Osteocyte (in vitro differentiated cells): ENCODE measurements around the gene GAPDHS. TPM values are rescaled to one million over a fixed set of nuclear protein-coding genes. Genes with fewer than 3 reads are reported as not detected.

ENCODE experiments used
- DNase-seq: peaks from one replicate; pipeline ENCODE4 v3.0.0; 2021; ENCODE audit warnings: mixed read lengths; ENCODE audit not compliant: unreplicated experiment; ENCODE audit errors: extremely low spot score
- H3K27ac Mint-ChIP-seq: one replicate; pipeline ENCODE4 v1.8.0; 2021; ENCODE audit warnings: mild to moderate bottlenecking, mixed read lengths; ENCODE audit not compliant: unreplicated experiment
- H3K27me3 Mint-ChIP-seq: one replicate; pipeline ENCODE4 v1.8.0; 2021; ENCODE audit warnings: mixed read lengths; ENCODE audit not compliant: unreplicated experiment
- H3K36me3 Mint-ChIP-seq: one replicate; pipeline ENCODE4 v1.8.0; 2021; ENCODE audit warnings: mixed read lengths; ENCODE audit not compliant: unreplicated experiment
- H3K4me1 Mint-ChIP-seq: one replicate; pipeline ENCODE4 v1.8.0; 2021; ENCODE audit warnings: mixed read lengths; ENCODE audit not compliant: unreplicated experiment
- H3K4me3 Mint-ChIP-seq: one replicate; pipeline ENCODE4 v1.8.0; 2021; ENCODE audit warnings: mild to moderate bottlenecking, moderate library complexity, mixed read lengths; ENCODE audit not compliant: unreplicated experiment
- H3K9me3 Mint-ChIP-seq: one replicate; pipeline ENCODE4 v1.8.0; 2021; ENCODE audit warnings: mixed read lengths; ENCODE audit not compliant: unreplicated experiment
- CTCF ChIP-seq: fragments of 200-600 bp; sonication (generic); IDR thresholded peaks from 2 replicates; pipeline ENCODE4 v1.5.0; 2021; ENCODE audit warnings: antibody characterized with exemption, mild to moderate bottlenecking, moderate library complexity
- total RNA-seq: library from RNA; stranded (reverse); gene quantifications from 2 replicates; pipeline ENCODE4 v1.2.1, GENCODE V29; 2021

Gene GAPDHS
- total RNA-seq, 1 donor from 2014 or later, result not detected

- Mint-ChIP-seq H3K9me3 (no peaks in the 10 kb centered on the region), H3K36me3 (no peaks in the 10 kb centered on the region), H3K4me3 (peak within 1 kb of the TSS; percentile 88), H3K27ac (peak within 1 kb of the TSS; percentile 87), H3K27me3 (no peaks in the 10 kb centered on the region), H3K4me1 (peaks cover 23% of the 10 kb centered on the region)
- no peak for TF ChIP-seq CTCF
- DNase-seq, result peak; percentile 95
These were observed 12.0 kb downstream of the GAPDHS start, which contains the start of gene TMEM147 for GRCh38 chr19:35545001-35545854. Gene TMEM147 (plus strand): TSS chr19:35545626. CDS start chr19:35545740, 114 bp downstream.

DNA sequence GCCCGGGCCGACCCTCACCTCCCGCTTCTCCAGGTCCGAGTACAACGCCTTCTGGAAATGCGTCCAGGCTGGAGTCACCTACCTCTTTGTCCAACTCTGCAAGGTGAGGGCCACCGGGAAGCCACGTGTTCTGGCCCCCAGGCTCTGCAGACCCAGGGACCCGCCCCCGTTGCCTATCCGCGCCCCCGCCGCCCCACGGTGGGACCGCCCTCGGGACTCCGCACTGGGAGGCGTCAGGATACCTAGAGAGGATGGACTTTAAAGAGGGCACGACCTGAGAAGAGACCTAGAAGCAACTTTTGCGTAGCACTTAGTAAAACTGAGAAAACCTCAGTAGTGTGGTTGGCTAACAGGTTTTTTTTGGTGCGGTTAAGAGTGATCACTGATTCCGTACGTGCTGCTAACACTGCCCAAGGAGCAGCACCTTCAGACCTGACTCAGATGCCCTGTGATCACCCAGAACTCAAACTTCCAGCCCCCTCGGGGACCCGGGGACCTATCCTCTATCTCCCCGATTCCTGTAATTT is 12.7 kb downstream of the GAPDHS start:
- peaks cover 23% of the 10 kb centered on the region for H3K4me1 Mint-ChIP-seq
- TF ChIP-seq CTCF, result no peak
- no peaks in the 10 kb centered on the region for H3K9me3 Mint-ChIP-seq
- H3K4me3 Mint-ChIP-seq, result peak overlapping the region; percentile 88
- no peaks in the 10 kb centered on the region for H3K27me3 Mint-ChIP-seq
- H3K27ac Mint-ChIP-seq, result peak overlapping the region; percentile 78
- DNase-seq, result no peak
- no peaks in the 10 kb centered on the region for H3K36me3 Mint-ChIP-seq

GRCh38 chr19:35546532-35546931 is 13.3 kb downstream of the GAPDHS start:
- Mint-ChIP-seq H3K36me3 (no peaks in the 10 kb centered on the region), H3K4me1 (peaks cover 23% of the 10 kb centered on the region), H3K9me3 (no peaks in the 10 kb centered on the region), H3K4me3 (peak overlapping the region; percentile 88), H3K27me3 (no peaks in the 10 kb centered on the region), H3K27ac (peak overlapping the region; percentile 72)
- no peak for DNase-seq
- TF ChIP-seq CTCF, result no peak

DNA sequence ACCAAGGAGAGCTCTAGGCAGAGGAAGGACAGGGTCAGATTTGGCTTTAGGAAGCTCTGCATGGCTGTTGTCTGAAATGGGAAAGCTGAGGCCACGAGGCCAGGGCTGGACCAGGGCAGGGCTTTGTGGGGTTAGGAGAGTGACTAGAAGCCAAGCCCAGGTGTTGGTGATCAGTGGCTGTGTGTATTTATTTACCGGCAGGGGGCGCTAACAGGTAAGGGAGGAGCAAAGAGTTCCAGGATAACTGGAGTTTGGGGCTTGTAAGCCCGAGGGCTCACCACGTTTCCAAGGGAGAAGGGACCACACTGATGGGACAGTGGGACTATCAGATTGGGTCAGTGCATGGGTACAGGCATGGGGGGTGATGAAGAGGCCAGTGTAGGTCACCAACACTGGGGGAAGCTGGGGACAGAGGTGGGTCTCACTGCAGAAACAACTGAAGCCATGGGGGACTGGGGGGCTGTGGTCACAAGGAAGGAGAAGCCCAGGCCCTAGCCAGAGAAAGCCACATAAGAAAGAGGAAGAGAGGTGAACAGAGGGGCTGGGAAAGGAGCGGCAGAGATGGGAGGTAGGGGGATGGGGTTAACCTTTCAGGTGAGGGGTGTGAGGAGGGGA is 16.0 kb downstream of the GAPDHS start:
- Mint-ChIP-seq H3K27me3 (no peaks in the 10 kb centered on the region), H3K9me3 (no peaks in the 10 kb centered on the region), H3K4me3 (no peak overlapping the region), H3K36me3 (no peaks in the 10 kb centered on the region), H3K27ac (no peak overlapping the region), H3K4me1 (peaks cover 21% of the 10 kb centered on the region)
- no peak for DNase-seq
- TF ChIP-seq CTCF, result peak; percentile 70
